ENCODE data around the gene KIF1B. TPM values are rescaled to one million over a fixed set of nuclear protein-coding genes. Genes with fewer than 3 reads are reported as not detected.
A peak's percentile ranks its signal among the peaks of the same experiment; 100 is the strongest.
"Not testable (repeated sequence)": the region's sequence is repeated elsewhere in the genome, so short reads cannot be mapped to it uniquely, and the experiment has no call there.

KIF1B gene
- total and polyA plus RNA-seq, 7 donors = 31.8 to 391 (median 326) TPM

- no peak overlapping the region for H3K4me3 ChIP-seq
- peaks cover 27% of the 10 kb centered on the region for H3K4me1 ChIP-seq
- H3K27ac ChIP-seq = no peak overlapping the region
- intact Hi-C loops (cut with DNase I) = no loop called here
- H3K36me3 ChIP-seq (ENCODE audit: insufficient read depth in 1 of 2, low read depth in 1 of 2) = no peaks in the 10 kb centered on the region
- no peaks in the 10 kb centered on the region for H3K9me3 ChIP-seq
- H3K27me3 ChIP-seq (ENCODE audit: insufficient read depth in 3 of 3, low read length in 2 of 3) = no peaks in the 10 kb centered on the region
- TF ChIP-seq, protein P1, sequence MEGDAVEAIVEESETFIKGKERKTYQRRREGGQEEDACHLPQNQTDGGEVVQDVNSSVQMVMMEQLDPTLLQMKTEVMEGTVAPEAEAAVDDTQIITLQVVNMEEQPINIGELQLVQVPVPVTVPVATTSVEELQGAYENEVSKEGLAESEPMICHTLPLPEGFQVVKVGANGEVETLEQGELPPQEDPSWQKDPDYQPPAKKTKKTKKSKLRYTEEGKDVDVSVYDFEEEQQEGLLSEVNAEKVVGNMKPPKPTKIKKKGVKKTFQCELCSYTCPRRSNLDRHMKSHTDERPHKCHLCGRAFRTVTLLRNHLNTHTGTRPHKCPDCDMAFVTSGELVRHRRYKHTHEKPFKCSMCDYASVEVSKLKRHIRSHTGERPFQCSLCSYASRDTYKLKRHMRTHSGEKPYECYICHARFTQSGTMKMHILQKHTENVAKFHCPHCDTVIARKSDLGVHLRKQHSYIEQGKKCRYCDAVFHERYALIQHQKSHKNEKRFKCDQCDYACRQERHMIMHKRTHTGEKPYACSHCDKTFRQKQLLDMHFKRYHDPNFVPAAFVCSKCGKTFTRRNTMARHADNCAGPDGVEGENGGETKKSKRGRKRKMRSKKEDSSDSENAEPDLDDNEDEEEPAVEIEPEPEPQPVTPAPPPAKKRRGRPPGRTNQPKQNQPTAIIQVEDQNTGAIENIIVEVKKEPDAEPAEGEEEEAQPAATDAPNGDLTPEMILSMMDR (IDR thresholded peaks at IDR 0.05) = no peak
- DNase-seq (no peak), ATAC-seq (no peak)
- WGBS, 3 donors = 69 to 88% (median 72%) methylated on average over 4 of the region's 4 CpGs
Observed at GRCh38 chr1:10200620-10201019, 9.8 kb upstream of the KIF1B start.

GRCh38 chr1:10204003-10204642 lies 6.2 kb upstream of the KIF1B start:
- TF ChIP-seq, protein P1 (IDR thresholded peaks at IDR 0.05) = no peak
- Histone ChIP-seq H3K9me3 (no peaks in the 10 kb centered on the region), H3K27me3 (ENCODE audit: insufficient read depth in 3 of 3, low read length in 2 of 3) (no peaks in the 10 kb centered on the region), H3K4me1 (peaks cover 28% of the 10 kb centered on the region), H3K36me3 (ENCODE audit: insufficient read depth in 1 of 2, low read depth in 1 of 2) (no peaks in the 10 kb centered on the region), H3K4me3 (peak overlapping the region; percentile 28), H3K27ac (peak overlapping the region; percentile 81)
- WGBS, 3 donors = 10 to 21% (median 17%) methylated on average over 7 of the region's 7 CpGs
- ATAC-seq = peak; percentile 62 to 83 (median 78)
- DNase-seq = no peak
- intact Hi-C loops (cut with DNase I) = no loop called here

DNA sequence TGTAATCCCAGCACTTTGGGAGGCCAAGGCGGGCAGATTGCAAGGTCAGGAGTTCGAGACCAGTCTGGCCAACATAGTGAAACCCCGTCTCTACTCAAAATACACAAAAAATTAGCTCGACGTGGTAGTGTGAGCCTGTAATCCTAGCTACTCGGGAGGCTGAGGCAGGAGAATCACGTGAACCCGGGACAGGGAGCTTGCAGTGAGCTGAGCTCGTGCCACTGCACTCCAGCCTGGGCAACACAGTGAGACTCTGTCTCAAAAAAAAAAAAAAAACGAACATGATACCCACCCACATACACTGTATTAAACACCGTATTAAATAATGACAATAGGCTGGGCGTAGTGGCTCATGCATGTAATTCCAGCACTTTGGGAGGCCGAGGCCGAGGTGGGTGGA lies 5.2 kb upstream of the KIF1B start:
- DNase-seq; H3K4me3 ChIP-seq; ATAC-seq; H3K27me3 ChIP-seq (ENCODE audit: insufficient read depth in 3 of 3, low read length in 2 of 3); H3K9me3 ChIP-seq; H3K36me3 ChIP-seq (ENCODE audit: insufficient read depth in 1 of 2, low read depth in 1 of 2): not testable (repeated sequence)
- WGBS, 3 donors = 73 to 86% (median 75%) methylated on average over 14 of the region's 14 CpGs
- Histone ChIP-seq H3K4me1 (peaks cover 28% of the 10 kb centered on the region), H3K27ac (peak overlapping the region; percentile 81)
- intact Hi-C loops (cut with DNase I) = loop anchor here in 1 of 2 donors (5.0 kb wide), 2 partner anchors 43 to 107 kb away; no protein-coding TSS in a partner anchor

DNA sequence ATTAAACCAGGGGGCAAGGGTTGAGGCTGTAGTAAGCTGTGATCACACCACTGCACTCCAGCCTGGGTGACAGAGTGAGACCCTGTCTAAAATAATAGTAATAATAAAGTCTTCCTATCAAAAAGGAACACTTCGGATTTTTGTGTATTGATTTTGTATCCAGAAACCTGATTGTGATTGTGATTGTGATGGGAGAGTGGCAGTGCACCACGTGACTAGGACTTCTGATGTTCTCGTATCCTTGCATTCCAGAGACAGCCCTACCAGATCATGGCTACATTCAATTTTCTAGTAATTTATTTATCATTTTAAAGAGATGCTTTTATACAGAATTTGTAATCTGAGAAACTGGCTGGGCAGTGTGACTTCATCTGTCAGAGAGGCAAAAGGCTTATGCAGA lies 2.6 kb upstream of the KIF1B start:
- intact Hi-C loops (cut with DNase I) = loop anchor here in 1 of 2 donors (5.0 kb wide), 2 partner anchors 46 to 104 kb away; no protein-coding TSS in a partner anchor
- Histone ChIP-seq H3K27ac (no peak overlapping the region), H3K36me3 (ENCODE audit: insufficient read depth in 1 of 2, low read depth in 1 of 2) (no peaks in the 10 kb centered on the region), H3K4me3 (no peak overlapping the region), H3K9me3 (no peaks in the 10 kb centered on the region), H3K27me3 (ENCODE audit: insufficient read depth in 3 of 3, low read length in 2 of 3) (no peaks in the 10 kb centered on the region), H3K4me1 (peaks cover 27% of the 10 kb centered on the region)
- ATAC-seq (no peak), DNase-seq (no peak)
- WGBS, 3 donors = 90 to 96% (median 94%) methylated on average over 3 of the region's 3 CpGs
- TF ChIP-seq, protein P1 (IDR thresholded peaks at IDR 0.05) = no peak

DNA sequence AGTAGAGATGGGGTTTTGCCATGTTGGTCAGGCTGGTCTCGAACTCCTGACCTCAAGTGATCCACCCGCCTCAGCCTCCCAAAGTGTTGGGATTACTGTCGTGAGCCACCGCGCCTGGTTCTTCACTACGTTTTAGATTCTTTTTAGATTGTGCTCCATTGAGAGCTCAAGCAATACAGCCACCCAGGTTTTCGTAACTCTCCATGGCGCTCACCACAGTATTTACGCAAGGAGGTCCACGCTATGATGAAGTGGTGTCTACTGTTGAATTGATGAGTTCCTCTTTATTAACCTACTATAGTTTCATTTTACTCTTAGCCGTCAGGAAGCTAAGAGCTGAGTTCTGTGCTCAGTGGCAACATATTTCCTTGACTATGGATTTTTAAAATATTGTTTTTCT lies 1.8 kb upstream of the KIF1B start:
- Histone ChIP-seq H3K4me1 (peaks cover 34% of the 10 kb centered on the region), H3K27ac (no peak overlapping the region), H3K4me3 (no peak overlapping the region), H3K36me3 (ENCODE audit: insufficient read depth in 1 of 2, low read depth in 1 of 2) (no peaks in the 10 kb centered on the region), H3K27me3 (ENCODE audit: insufficient read depth in 3 of 3, low read length in 2 of 3) (no peaks in the 10 kb centered on the region), H3K9me3 (no peaks in the 10 kb centered on the region)
- intact Hi-C loops (cut with DNase I) = loop anchor here in 1 of 2 donors (5.0 kb wide), 2 partner anchors 46 to 104 kb away; no protein-coding TSS in a partner anchor
- DNase-seq (no peak), ATAC-seq (no peak)
- TF ChIP-seq, protein P1 (IDR thresholded peaks at IDR 0.05) = no peak
- 90 to 97% (median 94%) methylated on average over 11 of the region's 11 CpGs for WGBS, 3 donors
